Upper lobe of left lung (tissue), 6 donors: ENCODE results near the gene LTA4H. TPM values are rescaled to one million over a fixed set of nuclear protein-coding genes. Genes with fewer than 3 reads are reported as not detected.

ENCODE experiments used
- ATAC-seq, 2 donors: fragments of 200-7000 bp; cut with Tn5 transposase; one replicate each; pipeline ENCODE4 v1.9.1; 2022; ENCODE audit warnings: mild to moderate bottlenecking in 2 of 2, moderate library complexity in 2 of 2; ENCODE audit not compliant: low FRiP score in 2 of 2
- DNase-seq, 2 donors: peaks; one replicate each; pipeline ENCODE4 v3.0.0-alpha.2; 2019 to 2020
- H3K27ac ChIP-seq, 4 donors: fragments of 200-600 bp; sonication (generic); one replicate each; pipeline ENCODE4 v1.5.1; 2016 to 2019
- H3K27me3 ChIP-seq, 4 donors: fragments of 200-600 bp; sonication (generic); one replicate each; pipeline ENCODE4 v1.5.1; 2017 to 2019
- H3K36me3 ChIP-seq, 4 donors: fragments of 200-600 bp; sonication (generic); one replicate each; pipeline ENCODE4 v1.5.1; 2016 to 2019
- H3K4me1 ChIP-seq, 4 donors: fragments of 200-600 bp; sonication (generic); one replicate each; pipeline ENCODE4 v1.5.1; 2018 to 2019
- H3K4me3 ChIP-seq, 4 donors: fragments of 200-600 bp; sonication (generic); one replicate each; pipeline ENCODE4 v1.5.1; 2017 to 2019; ENCODE audit warnings: mild to moderate bottlenecking in 2 of 4, moderate library complexity in 1 of 4
- H3K9me3 ChIP-seq, 4 donors: fragments of 200-600 bp; sonication (generic); one replicate each; pipeline ENCODE4 v1.5.1; 2018 to 2019
- CTCF ChIP-seq, 6 experiments: fragments of 450-650 bp in 4 of 6; fragments of 200-600 bp in 2 of 6; sonication (generic) in 2 of 6; IDR thresholded peaks; one replicate each; pipeline ENCODE4 v1.5.1; 2016 to 2019; ENCODE audit warnings: antibody characterized with exemption in 6 of 6
- EP300 ChIP-seq, 4 donors: sonication (generic); formaldehyde crosslinking; IDR thresholded peaks; one replicate each; pipeline ENCODE4 v1.5.1; 2017; ENCODE audit warnings: antibody characterized with exemption in 4 of 4, control low read depth in 2 of 4
- POLR2A ChIP-seq, 4 donors: fragments of 450-650 bp; IDR thresholded peaks; one replicate each; pipeline ENCODE4 v1.5.1; 2016 to 2017; ENCODE audit warnings: antibody characterized with exemption in 4 of 4, mild to moderate bottlenecking in 2 of 4
- POLR2AphosphoS5 ChIP-seq, 2 donors: sonication (generic); formaldehyde crosslinking; IDR thresholded peaks; one replicate each; pipeline ENCODE4 v1.5.1; 2017; ENCODE audit warnings: antibody characterized with exemption in 2 of 2
- WGBS, 2 donors: methylation state at CpG; one replicate each; pipeline ENCODE4 v1.1.5; 2017 to 2018; 5-methylcytosine and 5-hydroxymethylcytosine counted together
- total RNA-seq, 6 donors: library from RNA; depleted of rRNA in 4 of 6; stranded (reverse); fragments of >200 nt in 4 of 6; gene quantifications; one replicate each; pipeline versions ENCODE4 v1.1.0 to v1.2.1, GENCODE V29; 2016 to 2021
- donor health status: DM: no; HTN: no; CAD: no; lungs with moderate emphysema.
- donor health status: DM: no; HTN: yes; CAD: no; lungs with severe emphysema.

The LTA4H gene
- total RNA-seq, 6 donors from 2014 or later = 110 to 314 (median 254) TPM

GRCh38 chr12:96028538-96028937 lies 6.8 kb downstream of the LTA4H start:
- DNase-seq = no peak
- no peak overlapping the region for H3K27ac ChIP-seq
- H3K36me3 ChIP-seq = peaks cover 14 to 49% (median 27%) of the 10 kb centered on the region in 4 donors
- no peaks in the 10 kb centered on the region for H3K27me3 ChIP-seq
- ATAC-seq = no peak
- no peak overlapping the region for H3K4me3 ChIP-seq
- WGBS, 2 donors = 63 to 78% methylated on average over 1 of the region's 1 CpG
- no peaks in the 10 kb centered on the region for H3K9me3 ChIP-seq
- H3K4me1 ChIP-seq = peaks cover 15 to 26% (median 17%) of the 10 kb centered on the region in 4 donors
- TF ChIP-seq POLR2A (IDR thresholded peaks at IDR 0.05) (no peak), EP300 (IDR thresholded peaks at IDR 0.05) (no peak), CTCF (IDR thresholded peaks at IDR 0.05) (no peak), POLR2AphosphoS5 (IDR thresholded peaks at IDR 0.05) (no peak)

GRCh38 chr12:96026331-96026730 lies 9.1 kb downstream of the LTA4H start:
- 89 to 98% methylated on average over 1 of the region's 1 CpG for WGBS, 2 donors
- H3K9me3 ChIP-seq = no peaks in the 10 kb centered on the region
- ATAC-seq = no peak

GRCh38 chr12:96025518-96025917 lies 9.9 kb downstream of the LTA4H start:
- no peak for TF ChIP-seq POLR2A (IDR thresholded peaks at IDR 0.05)
- no peak for TF ChIP-seq POLR2AphosphoS5 (IDR thresholded peaks at IDR 0.05)
- no peak for TF ChIP-seq EP300 (IDR thresholded peaks at IDR 0.05)
- TF ChIP-seq CTCF (IDR thresholded peaks at IDR 0.05) = no peak
- ATAC-seq = no peak

More at GRCh38 chr12:96026331-96026730, 9.1 kb downstream of the LTA4H start:
- DNase-seq = no peak
- Histone ChIP-seq H3K27ac (no peak overlapping the region), H3K36me3 (peaks cover 14 to 70% (median 37%) of the 10 kb centered on the region in 4 donors), H3K27me3 (no peaks in the 10 kb centered on the region), H3K4me1 (peaks cover 10 to 17% (median 14%) of the 10 kb centered on the region in 4 donors), H3K4me3 (no peak overlapping the region)
- no peak for TF ChIP-seq POLR2AphosphoS5 (IDR thresholded peaks at IDR 0.05)
- TF ChIP-seq POLR2A (IDR thresholded peaks at IDR 0.05) = no peak
- TF ChIP-seq EP300 (IDR thresholded peaks at IDR 0.05) = no peak

GRCh38 chr12:96020314-96021003 lies 14.9 kb downstream of the LTA4H start:
- Histone ChIP-seq H3K9me3 (no peaks in the 10 kb centered on the region), H3K36me3 (peaks cover 20 to 90% (median 41%) of the 10 kb centered on the region in 4 donors), H3K27ac (peak overlapping the region in 1 of 4 donors; percentile 46), H3K4me1 (peaks cover 0 to 14% (median 6%) of the 10 kb centered on the region in 4 donors), H3K27me3 (no peaks in the 10 kb centered on the region), H3K4me3 (no peak overlapping the region)
- DNase-seq = no peak
- peak in 1 of 2 donors; percentile 78 for ATAC-seq
- TF ChIP-seq CTCF (IDR thresholded peaks at IDR 0.05) = no peak
- TF ChIP-seq EP300 (IDR thresholded peaks at IDR 0.05) = no peak
- TF ChIP-seq POLR2A (IDR thresholded peaks at IDR 0.05) = no peak
- TF ChIP-seq POLR2AphosphoS5 (IDR thresholded peaks at IDR 0.05) = no peak
- 55 to 69% methylated on average over 3 of the region's 3 CpGs for WGBS, 2 donors

More at GRCh38 chr12:96025518-96025917, 9.9 kb downstream of the LTA4H start:
- H3K9me3 ChIP-seq = no peaks in the 10 kb centered on the region
- no peak overlapping the region for H3K4me3 ChIP-seq
- no peak overlapping the region for H3K27ac ChIP-seq
- peaks cover 10 to 17% (median 15%) of the 10 kb centered on the region in 4 donors for H3K4me1 ChIP-seq
- peaks cover 14 to 78% (median 40%) of the 10 kb centered on the region in 4 donors for H3K36me3 ChIP-seq
- 97 to 100% methylated on average over 3 to 4 of the region's 4 CpGs for WGBS, 2 donors
- no peaks in the 10 kb centered on the region for H3K27me3 ChIP-seq
- no peak for DNase-seq

GRCh38 chr12:96015672-96016071 lies 19.7 kb downstream of the LTA4H start:
- ATAC-seq (peak in 1 of 2 donors; percentile 51), DNase-seq (no peak)
- Histone ChIP-seq H3K4me1 (peaks cover 0 to 6% (median 2%) of the 10 kb centered on the region in 4 donors), H3K4me3 (no peak overlapping the region), H3K9me3 (no peaks in the 10 kb centered on the region), H3K27ac (no peak overlapping the region), H3K36me3 (peaks cover 36 to 92% (median 53%) of the 10 kb centered on the region in 4 donors), H3K27me3 (no peaks in the 10 kb centered on the region)
- WGBS, 2 donors = 68 to 76% methylated on average over 5 of the region's 5 CpGs
- TF ChIP-seq POLR2A (IDR thresholded peaks at IDR 0.05) (no peak), POLR2AphosphoS5 (IDR thresholded peaks at IDR 0.05) (no peak), CTCF (IDR thresholded peaks at IDR 0.05) (peak in 3 of 6 experiments; percentile 17 to 26 (median 25)), EP300 (IDR thresholded peaks at IDR 0.05) (no peak)
